Fibroblast of villous mesenchyme (primary cell): ENCODE results near the gene MMP10. TPM values are rescaled to one million over a fixed set of nuclear protein-coding genes. Genes with fewer than 3 reads are reported as not detected.

ENCODE experiments used
- DNase-seq: peaks from one replicate; pipeline ENCODE4 v3.0.0-alpha.2; 2010; ENCODE audit warnings: low read depth
- H3K4me3 ChIP-seq: 2 replicates; pipeline ENCODE4 v1.5.1; 2011; ENCODE audit warnings: low read depth, mild to moderate bottlenecking, low read length
- total RNA-seq: library from RNA; depleted of rRNA; stranded (reverse); fragments of >200 nt; gene quantifications from 2 replicates; pipeline ENCODE4 v1.2.3, GENCODE V29; 2012
- TF ChIP-seq, protein P1 (sequence below): IDR thresholded peaks from 2 replicates; pipeline ENCODE4 v1.5.1; 2012; ENCODE audit warnings: low read depth, mild to moderate bottlenecking, low read length; ENCODE audit not compliant: insufficient read depth

MMP10 gene
- total RNA-seq, 1 donor: 0.86 TPM

DNA sequence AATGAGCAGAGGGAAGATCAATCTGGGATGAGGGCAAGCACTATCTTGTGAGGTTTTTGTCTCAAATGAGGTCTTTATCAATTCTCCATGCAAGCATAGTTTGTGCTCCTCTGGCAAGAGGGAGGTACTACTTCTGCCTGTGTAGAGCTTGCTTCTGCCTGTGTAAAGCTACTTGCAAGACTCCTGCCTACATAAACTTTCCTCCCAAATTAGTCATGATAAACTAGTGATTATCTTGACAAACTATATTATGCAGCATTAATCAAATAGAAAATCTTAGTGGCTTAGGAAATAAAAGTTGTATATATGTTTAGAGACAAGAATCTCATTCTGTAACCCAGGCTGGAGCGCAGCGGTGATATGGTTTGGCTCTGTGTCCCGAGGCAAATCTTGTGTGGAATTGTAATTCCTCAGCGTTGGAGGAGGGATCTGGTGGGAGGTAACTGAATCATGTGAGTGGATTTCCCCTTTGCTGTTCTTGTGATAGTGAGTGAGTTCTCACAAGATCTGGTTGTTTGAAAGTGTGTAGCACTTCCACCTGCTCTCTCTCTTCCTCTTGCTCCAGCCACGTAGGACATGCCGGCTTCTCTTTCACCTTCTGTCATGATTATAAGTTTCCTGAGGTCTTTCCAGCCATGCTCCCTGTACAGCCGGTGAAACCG is 8.0 kb upstream of the MMP10 start:
- DNase-seq: no peak
- TF ChIP-seq, protein P1, sequence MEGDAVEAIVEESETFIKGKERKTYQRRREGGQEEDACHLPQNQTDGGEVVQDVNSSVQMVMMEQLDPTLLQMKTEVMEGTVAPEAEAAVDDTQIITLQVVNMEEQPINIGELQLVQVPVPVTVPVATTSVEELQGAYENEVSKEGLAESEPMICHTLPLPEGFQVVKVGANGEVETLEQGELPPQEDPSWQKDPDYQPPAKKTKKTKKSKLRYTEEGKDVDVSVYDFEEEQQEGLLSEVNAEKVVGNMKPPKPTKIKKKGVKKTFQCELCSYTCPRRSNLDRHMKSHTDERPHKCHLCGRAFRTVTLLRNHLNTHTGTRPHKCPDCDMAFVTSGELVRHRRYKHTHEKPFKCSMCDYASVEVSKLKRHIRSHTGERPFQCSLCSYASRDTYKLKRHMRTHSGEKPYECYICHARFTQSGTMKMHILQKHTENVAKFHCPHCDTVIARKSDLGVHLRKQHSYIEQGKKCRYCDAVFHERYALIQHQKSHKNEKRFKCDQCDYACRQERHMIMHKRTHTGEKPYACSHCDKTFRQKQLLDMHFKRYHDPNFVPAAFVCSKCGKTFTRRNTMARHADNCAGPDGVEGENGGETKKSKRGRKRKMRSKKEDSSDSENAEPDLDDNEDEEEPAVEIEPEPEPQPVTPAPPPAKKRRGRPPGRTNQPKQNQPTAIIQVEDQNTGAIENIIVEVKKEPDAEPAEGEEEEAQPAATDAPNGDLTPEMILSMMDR: no peak
- H3K4me3 ChIP-seq: no peak overlapping the region

DNA sequence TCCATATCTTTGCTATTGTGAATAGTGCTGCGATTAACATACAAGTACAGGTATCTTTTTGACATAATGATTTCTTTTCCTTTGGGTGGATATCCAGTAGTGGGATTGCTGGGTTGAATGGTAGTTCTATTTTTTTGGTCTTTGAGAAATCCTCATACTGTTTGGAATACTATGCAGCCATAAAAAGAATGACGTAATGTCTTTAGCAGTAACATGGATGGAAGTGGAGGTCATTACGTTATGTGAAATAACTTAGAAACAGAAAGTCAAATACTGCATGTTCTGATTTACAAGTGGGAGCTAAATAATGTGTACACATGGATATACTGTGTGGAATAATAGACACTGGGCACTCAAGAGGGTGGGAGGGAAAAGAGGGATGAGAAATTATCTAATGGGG is 4.0 kb upstream of the MMP10 start:
- no peak overlapping the region for H3K4me3 ChIP-seq
- DNase-seq: no peak
- TF ChIP-seq, protein P1: no peak

DNA sequence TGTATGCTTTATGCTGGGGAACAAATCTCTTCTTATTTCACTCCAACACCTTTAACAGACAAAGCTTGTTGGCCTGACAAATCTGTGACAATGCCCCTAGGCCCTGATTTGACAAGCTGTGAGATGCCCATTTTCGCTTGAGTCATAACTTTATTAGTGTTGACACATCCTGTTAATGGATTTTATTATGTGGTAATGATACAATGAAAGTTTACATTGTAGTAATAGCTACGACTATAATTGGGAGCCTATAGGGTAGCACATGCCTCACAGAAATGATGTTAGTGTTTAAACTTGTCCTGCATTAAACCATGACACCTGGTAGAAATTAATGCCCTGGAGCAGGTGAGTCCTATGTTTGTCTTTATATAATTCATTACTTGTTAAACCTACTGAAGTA is 3.3 kb upstream of the MMP10 start:
- TF ChIP-seq, protein P1: no peak
- no peak overlapping the region for H3K4me3 ChIP-seq
- no peak for DNase-seq

DNA sequence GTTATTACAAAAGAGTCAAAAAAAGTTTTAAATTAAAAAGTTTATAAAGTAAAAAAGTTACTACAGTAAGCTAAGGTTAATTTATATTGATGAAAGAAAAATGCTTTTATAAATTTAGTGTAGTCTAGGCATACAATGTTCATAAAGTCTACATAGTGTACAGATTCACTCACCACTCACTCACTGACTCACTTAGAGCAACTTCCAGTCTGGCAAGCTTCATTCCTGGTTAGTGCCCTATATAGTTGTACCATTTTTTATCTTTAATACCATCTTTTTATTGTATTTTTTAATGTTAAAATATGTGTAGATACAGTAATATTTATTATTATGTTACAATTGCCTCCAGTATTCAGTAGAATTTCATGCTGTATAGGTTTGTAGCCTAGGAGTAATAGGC is 2.6 kb upstream of the MMP10 start:
- DNase-seq: no peak
- TF ChIP-seq, protein P1: no peak
- H3K4me3 ChIP-seq: no peak overlapping the region

DNA sequence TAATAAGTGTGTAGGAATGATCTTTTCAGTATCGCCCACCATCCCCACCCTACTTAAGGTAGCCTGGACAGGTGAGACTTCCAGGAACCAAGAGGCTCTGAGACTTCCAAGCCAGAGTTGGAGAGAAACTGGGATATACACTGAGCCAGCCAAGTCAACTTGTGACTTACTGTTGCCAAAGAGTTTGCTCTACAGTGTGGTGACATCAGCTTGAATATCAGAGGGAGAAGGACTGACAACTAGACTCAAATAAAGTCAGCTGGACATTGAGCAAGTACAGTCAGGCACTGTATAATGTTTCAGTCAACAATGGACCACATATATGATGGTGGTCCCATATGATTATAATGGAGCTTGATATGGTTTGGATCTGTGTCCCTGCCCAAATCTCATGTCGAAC is 1.2 kb upstream of the MMP10 start:
- no peak for DNase-seq
- TF ChIP-seq, protein P1: no peak
- no peak overlapping the region for H3K4me3 ChIP-seq

DNA sequence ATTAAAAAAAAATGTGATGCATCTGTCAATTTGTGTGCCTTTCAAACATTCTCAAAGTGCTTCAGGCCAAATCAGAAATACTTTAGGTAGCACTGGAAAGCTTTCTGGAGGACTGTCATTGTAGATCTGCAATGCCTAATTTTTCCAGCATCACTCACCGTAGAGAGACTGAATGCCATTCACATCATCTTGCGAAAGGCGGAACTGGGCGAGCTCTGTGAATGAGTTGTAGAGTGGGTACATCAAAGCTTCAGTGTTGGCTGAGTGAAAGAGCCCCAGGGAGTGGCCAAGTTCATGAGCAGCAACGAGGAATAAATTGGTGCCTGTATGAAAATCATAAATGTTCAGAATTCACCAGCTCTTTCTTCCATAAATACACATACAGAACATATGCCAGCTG is 4.0 kb downstream of the MMP10 start:
- DNase-seq: no peak
- TF ChIP-seq, protein P1: no peak
- no peak overlapping the region for H3K4me3 ChIP-seq

DNA sequence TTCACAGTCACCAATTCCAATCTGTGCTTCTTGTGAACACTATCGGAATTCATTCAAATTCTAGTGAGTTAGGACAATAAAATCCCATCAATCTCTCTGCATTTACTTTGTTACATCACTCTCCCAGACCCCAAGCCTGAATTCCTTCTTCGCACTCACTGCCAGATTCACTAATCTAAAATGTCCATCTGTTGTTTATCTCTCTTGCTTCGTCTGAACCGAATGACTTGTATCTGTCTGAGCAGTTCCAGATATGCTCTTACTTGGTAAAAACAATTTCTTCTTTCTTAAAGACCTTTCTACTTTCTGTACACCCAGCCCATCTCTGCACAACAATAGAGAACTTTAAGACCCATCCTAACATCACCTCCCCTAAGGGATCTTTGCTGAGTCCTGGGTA is 7.0 kb downstream of the MMP10 start:
- TF ChIP-seq, protein P1: no peak
- no peak overlapping the region for H3K4me3 ChIP-seq
- DNase-seq: no peak
